Stimulated activated CD8-positive, alpha-beta memory T cell treated with anti-CD3 and anti-CD28 coated beads, Interleukin-4, amount 100 ng/mL, for 1 hour (primary cell): ENCODE data around the gene NEU2.

Source experiments
- DNase-seq, 2 donors: peaks; one replicate each; pipeline ENCODE4 v3.0.0-alpha.2; 2020; ENCODE audit warnings: low read depth in 2 of 2, low spot score in 1 of 2

Gene NEU2

GRCh38 chr2:233032551-233033320 is at the start of gene NEU2:
Gene NEU2 (plus strand): TSS chr2:233032672. CDS start chr2:233032672, 0 bp downstream.
- DNase-seq = no peak

- DNase-seq = no peak
Measured at GRCh38 chr2:232982926-232983668, 49.4 kb upstream of the NEU2 start.

GRCh38 chr2:232983669-232984140 is 48.8 kb upstream of the NEU2 start:
- DNase-seq = no peak

GRCh38 chr2:232984451-232985207 is 47.8 kb upstream of the NEU2 start:
- DNase-seq = no peak

- DNase-seq = no peak
Measured at GRCh38 chr2:232986155-232986554, 46.3 kb upstream of the NEU2 start.

GRCh38 chr2:232993231-232993821 is 39.1 kb upstream of the NEU2 start:
- no peak for DNase-seq

- DNase-seq = no peak
Measured at GRCh38 chr2:232994446-232994845, 38.0 kb upstream of the NEU2 start.

GRCh38 chr2:232997749-232998665 is 34.5 kb upstream of the NEU2 start:
- no peak for DNase-seq

GRCh38 chr2:232998666-232998985 is 33.8 kb upstream of the NEU2 start:
- DNase-seq = no peak

- DNase-seq = no peak
Measured at GRCh38 chr2:232999354-232999753, 33.1 kb upstream of the NEU2 start.

- DNase-seq = no peak
Measured at GRCh38 chr2:233000886-233001750, 31.4 kb upstream of the NEU2 start.

GRCh38 chr2:233002829-233003657 is 29.4 kb upstream of the NEU2 start:
- DNase-seq = no peak

- no peak for DNase-seq
Measured at GRCh38 chr2:233003658-233004555, 28.6 kb upstream of the NEU2 start.

GRCh38 chr2:233005096-233005495 is 27.4 kb upstream of the NEU2 start:
- no peak for DNase-seq

- no peak for DNase-seq
Measured at GRCh38 chr2:233006648-233007047, 25.8 kb upstream of the NEU2 start.

- DNase-seq = no peak
Measured at GRCh38 chr2:233007270-233007669, 25.2 kb upstream of the NEU2 start.

- DNase-seq = no peak
Measured at GRCh38 chr2:233007739-233008138, 24.7 kb upstream of the NEU2 start.

GRCh38 chr2:233009661-233010060 is 22.8 kb upstream of the NEU2 start:
- DNase-seq = no peak
